Astrocyte (in vitro differentiated cells and primary cell): Measurements from ENCODE around the gene PTCH1. TPM values are rescaled to one million over a fixed set of nuclear protein-coding genes. Genes with fewer than 3 reads are reported as not detected.

Experiments
- DNase-seq: peaks from one replicate; pipeline ENCODE4 v3.0.0-alpha.2; 2010; ENCODE audit warnings: low read depth
- FAIRE-seq: peaks from 2 replicates; lab custom pipeline; 2011; peaks lifted over from hg19 to GRCh38; lab: Jason Lieb, UNC
- H2AFZ ChIP-seq: 2 replicates; pipeline ENCODE4 v1.6.0; 2012; ENCODE audit warnings: low read depth, low read length, inconsistent platforms
- H3K27ac ChIP-seq: 2 replicates; pipeline ENCODE4 v1.5.1; 2011; ENCODE audit warnings: low read depth, low read length, inconsistent platforms
- H3K27me3 ChIP-seq: 2 replicates; pipeline ENCODE4 v1.6.0; 2011; ENCODE audit warnings: low read length, inconsistent platforms; ENCODE audit not compliant: insufficient read depth
- H3K36me3 ChIP-seq: 2 replicates; pipeline ENCODE4 v1.5.1; 2011; ENCODE audit warnings: low read length, inconsistent platforms; ENCODE audit not compliant: insufficient read depth
- H3K4me1 ChIP-seq: 2 replicates; pipeline ENCODE4 v1.5.1; 2011; ENCODE audit warnings: low read length, inconsistent platforms; ENCODE audit not compliant: insufficient read depth
- H3K4me2 ChIP-seq: 2 replicates; pipeline ENCODE4 v1.6.0; 2012; ENCODE audit warnings: low read length, inconsistent platforms
- H3K4me3 ChIP-seq: 2 replicates; pipeline ENCODE4 v1.5.1; 2011; ENCODE audit warnings: low read depth, mild to moderate bottlenecking, low read length, inconsistent platforms; ENCODE audit not compliant: insufficient read depth
- H3K79me2 ChIP-seq: 2 replicates; pipeline ENCODE4 v1.6.0; 2012; ENCODE audit warnings: mild to moderate bottlenecking, low read length, inconsistent platforms; ENCODE audit not compliant: insufficient read depth
- H3K9ac ChIP-seq: 2 replicates; pipeline ENCODE4 v1.6.0; 2012; ENCODE audit warnings: mild to moderate bottlenecking, low read length, inconsistent platforms
- H3K9me3 ChIP-seq: 2 replicates; pipeline ENCODE4 v1.5.1; 2012; ENCODE audit warnings: low read depth, mild to moderate bottlenecking, low read length, inconsistent platforms; ENCODE audit not compliant: insufficient read depth
- H4K20me1 ChIP-seq: 2 replicates; pipeline ENCODE4 v1.6.0; 2012; ENCODE audit warnings: low read length, inconsistent platforms; ENCODE audit not compliant: insufficient read depth
- H3K27ac Mint-ChIP-seq: one replicate; pipeline ENCODE4 v1.8.0; 2021; ENCODE audit warnings: mild to moderate bottlenecking, mixed read lengths; ENCODE audit not compliant: unreplicated experiment
- H3K27me3 Mint-ChIP-seq: one replicate; pipeline ENCODE4 v1.8.0; 2021; ENCODE audit warnings: low read depth, mixed read lengths; ENCODE audit not compliant: unreplicated experiment
- H3K36me3 Mint-ChIP-seq: one replicate; pipeline ENCODE4 v1.8.0; 2021; ENCODE audit warnings: low read depth, mixed read lengths; ENCODE audit not compliant: unreplicated experiment
- H3K4me1 Mint-ChIP-seq: one replicate; pipeline ENCODE4 v1.8.0; 2021; ENCODE audit warnings: low read depth, mixed read lengths; ENCODE audit not compliant: unreplicated experiment
- H3K4me3 Mint-ChIP-seq: one replicate; pipeline ENCODE4 v1.8.0; 2021; ENCODE audit warnings: mild to moderate bottlenecking, moderate library complexity, mixed read lengths; ENCODE audit not compliant: unreplicated experiment
- H3K9me3 Mint-ChIP-seq: one replicate; pipeline ENCODE4 v1.8.0; 2021; ENCODE audit warnings: mild to moderate bottlenecking, mixed read lengths; ENCODE audit not compliant: unreplicated experiment
- CTCF ChIP-seq: IDR thresholded peaks from 2 replicates; pipeline ENCODE4 v1.5.1; 2011; ENCODE audit warnings: low read depth, mild to moderate bottlenecking, inconsistent platforms, low read length, moderate library complexity; ENCODE audit not compliant: insufficient read depth
- EZH2 ChIP-seq: IDR thresholded peaks from 2 replicates; pipeline ENCODE4 v1.6.1; 2012; ENCODE audit warnings: mild to moderate bottlenecking, low read length, inconsistent platforms; ENCODE audit not compliant: insufficient read depth
- total RNA-seq: library from RNA; stranded (reverse); gene quantifications from 2 replicates; pipeline ENCODE4 v1.2.1, GENCODE V29; 2021

The PTCH1 gene
- total RNA-seq, 1 donor from 2014 or later, result 21.3 TPM

GRCh38 chr9:95511952-95512708, 4.6 kb downstream of the PTCH1 start:
- Mint-ChIP-seq H3K4me3 (peak overlapping the region; percentile 92), H3K4me1 (peaks cover 16% of the 10 kb centered on the region)

GRCh38 chr9:95511616-95511931, 5.2 kb downstream of the PTCH1 start:
- H3K4me1 Mint-ChIP-seq, result peaks cover 14% of the 10 kb centered on the region
- FAIRE-seq, result no peak
- Histone ChIP-seq H3K9me3 (no peaks in the 10 kb centered on the region), H2AFZ (peak overlapping the region; percentile 71), H3K9ac (peak overlapping the region; percentile 85), H3K27me3 (peaks cover 16% of the 10 kb centered on the region), H3K4me1 (peaks cover 28% of the 10 kb centered on the region), H4K20me1 (no peaks in the 10 kb centered on the region), H3K4me2 (peak overlapping the region; percentile 100), H3K36me3 (no peaks in the 10 kb centered on the region), H3K4me3 (peak overlapping the region; percentile 85), H3K79me2 (no peaks in the 10 kb centered on the region), H3K27ac (peak overlapping the region; percentile 69)
- H3K9me3 Mint-ChIP-seq, result peaks cover 2% of the 10 kb centered on the region
- H3K36me3 Mint-ChIP-seq, result no peaks in the 10 kb centered on the region
- H3K27ac Mint-ChIP-seq, result peak overlapping the region; percentile 72
- no peak for TF ChIP-seq EZH2
- TF ChIP-seq CTCF, result no peak
- peak overlapping the region; percentile 92 for H3K4me3 Mint-ChIP-seq
- no peak for DNase-seq
- peaks cover 26% of the 10 kb centered on the region for H3K27me3 Mint-ChIP-seq

More at GRCh38 chr9:95511952-95512708, 4.6 kb downstream of the PTCH1 start:
- no peaks in the 10 kb centered on the region for H4K20me1 ChIP-seq
- Mint-ChIP-seq H3K36me3 (no peaks in the 10 kb centered on the region), H3K9me3 (peaks cover 2% of the 10 kb centered on the region), H3K27ac (peak overlapping the region; percentile 72), H3K27me3 (peaks cover 27% of the 10 kb centered on the region)
- peak overlapping the region; percentile 22 for H2AFZ ChIP-seq
- peak overlapping the region; percentile 85 for H3K4me3 ChIP-seq
- H3K9me3 ChIP-seq, result no peaks in the 10 kb centered on the region
- TF ChIP-seq EZH2 (no peak), CTCF (no peak)
- no peaks in the 10 kb centered on the region for H3K79me2 ChIP-seq
- peaks cover 16% of the 10 kb centered on the region for H3K27me3 ChIP-seq
- peak overlapping the region; percentile 85 for H3K9ac ChIP-seq
- H3K36me3 ChIP-seq, result no peaks in the 10 kb centered on the region
- peaks cover 32% of the 10 kb centered on the region for H3K4me1 ChIP-seq
- H3K27ac ChIP-seq, result no peak overlapping the region
- DNase-seq, result no peak
- no peak for FAIRE-seq
- H3K4me2 ChIP-seq, result peak overlapping the region; percentile 100
